ENCODE data around the gene HEXIM1. TPM values are rescaled to one million over a fixed set of nuclear protein-coding genes. Genes with fewer than 3 reads are reported as not detected.

Gene HEXIM1
- total and polyA plus RNA-seq, 10 donors: 12.9 to 43.1 (median 26.7) TPM

DNA sequence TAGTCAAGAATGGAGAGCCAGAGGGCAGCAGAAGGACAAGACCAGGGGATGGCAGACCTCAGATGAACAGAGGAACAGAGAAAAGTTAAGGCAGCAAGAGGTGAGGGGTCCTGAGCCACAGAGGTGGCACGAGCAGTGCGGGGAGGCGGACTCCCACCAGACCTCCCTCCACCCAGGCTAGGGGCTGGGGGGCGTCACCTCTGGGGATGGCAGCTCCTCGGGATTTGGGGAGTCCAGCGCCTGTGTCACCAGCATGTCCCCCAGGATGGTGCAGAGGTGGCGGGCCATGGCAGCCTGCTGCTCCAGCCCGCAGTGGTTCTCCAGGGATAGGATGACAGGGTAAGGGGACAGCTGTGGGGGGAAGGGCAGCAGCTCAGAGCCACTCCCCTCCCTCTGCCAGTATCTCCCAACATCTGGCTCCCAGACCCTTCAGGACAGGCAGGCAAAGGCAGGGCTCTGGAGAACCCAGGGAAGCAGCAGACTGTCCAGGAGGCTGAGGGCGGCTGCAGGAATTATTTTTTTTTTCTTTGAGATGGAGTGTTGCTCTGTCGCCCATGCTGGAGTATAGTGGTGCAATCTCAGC, 31.8 kb upstream of the HEXIM1 start:
- H3K4me1 ChIP-seq: peaks cover 1 to 14% (median 6%) of the 10 kb centered on the region in 6 donors
- peaks cover 0 to 14% (median 4%) of the 10 kb centered on the region in 7 donors for H3K27me3 ChIP-seq (replicated peaks in 1 of 7)
- TF ChIP-seq, protein P1, sequence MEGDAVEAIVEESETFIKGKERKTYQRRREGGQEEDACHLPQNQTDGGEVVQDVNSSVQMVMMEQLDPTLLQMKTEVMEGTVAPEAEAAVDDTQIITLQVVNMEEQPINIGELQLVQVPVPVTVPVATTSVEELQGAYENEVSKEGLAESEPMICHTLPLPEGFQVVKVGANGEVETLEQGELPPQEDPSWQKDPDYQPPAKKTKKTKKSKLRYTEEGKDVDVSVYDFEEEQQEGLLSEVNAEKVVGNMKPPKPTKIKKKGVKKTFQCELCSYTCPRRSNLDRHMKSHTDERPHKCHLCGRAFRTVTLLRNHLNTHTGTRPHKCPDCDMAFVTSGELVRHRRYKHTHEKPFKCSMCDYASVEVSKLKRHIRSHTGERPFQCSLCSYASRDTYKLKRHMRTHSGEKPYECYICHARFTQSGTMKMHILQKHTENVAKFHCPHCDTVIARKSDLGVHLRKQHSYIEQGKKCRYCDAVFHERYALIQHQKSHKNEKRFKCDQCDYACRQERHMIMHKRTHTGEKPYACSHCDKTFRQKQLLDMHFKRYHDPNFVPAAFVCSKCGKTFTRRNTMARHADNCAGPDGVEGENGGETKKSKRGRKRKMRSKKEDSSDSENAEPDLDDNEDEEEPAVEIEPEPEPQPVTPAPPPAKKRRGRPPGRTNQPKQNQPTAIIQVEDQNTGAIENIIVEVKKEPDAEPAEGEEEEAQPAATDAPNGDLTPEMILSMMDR (IDR thresholded peaks at IDR 0.05 in 8 of 11, conservative IDR thresholded peaks at IDR 0.05 in 3 of 11): no peak
- no peak for TF ChIP-seq POLR2A (IDR thresholded peaks at IDR 0.05)
- TF ChIP-seq POLR2AphosphoS5 (IDR thresholded peaks at IDR 0.05): no peak
- 91 to 96% (median 93%) methylated on average over 10 of the region's 10 CpGs for WGBS, 5 donors
- H3K36me3 ChIP-seq: peaks cover 0 to 3% (median 0%) of the 10 kb centered on the region in 6 donors
- DNase-seq: no peak
- H3K27ac ChIP-seq: no peak overlapping the region
- intact Hi-C loops (cut with DNase I; ENCODE audit: low total_unique reads): no loop called here
- no peak overlapping the region for H3K4me3 ChIP-seq
- no peaks in the 10 kb centered on the region for H3K9me3 ChIP-seq

DNA sequence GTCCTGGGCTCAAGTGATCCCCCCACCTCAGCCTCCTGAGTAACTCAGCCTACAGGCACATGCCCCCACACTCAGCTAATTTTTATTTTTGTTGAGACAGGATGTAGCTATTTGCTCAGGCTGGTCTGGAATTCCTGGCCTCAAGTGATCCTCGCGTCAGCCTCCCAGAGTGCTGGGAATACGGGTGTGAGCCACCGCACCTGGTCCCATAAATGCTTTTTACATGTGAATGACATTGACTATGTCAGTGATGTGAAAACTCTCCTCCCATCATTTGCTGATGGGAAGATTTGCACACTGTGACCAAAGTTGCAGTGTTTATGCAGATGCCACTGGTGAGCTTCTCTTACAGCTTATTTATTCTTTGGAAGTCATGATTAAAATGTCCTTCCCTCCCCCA, 30.9 kb upstream of the HEXIM1 start:
- Histone ChIP-seq H3K4me1 (peaks cover 0 to 6% (median 0%) of the 10 kb centered on the region in 6 donors), H3K36me3 (peaks cover 0 to 3% (median 0%) of the 10 kb centered on the region in 6 donors), H3K9me3 (no peaks in the 10 kb centered on the region), H3K27ac (no peak overlapping the region), H3K27me3 (replicated peaks in 1 of 7) (peaks cover 0 to 14% (median 4%) of the 10 kb centered on the region in 7 donors), H3K4me3 (no peak overlapping the region)
- TF ChIP-seq, protein P1 (IDR thresholded peaks at IDR 0.05 in 8 of 11, conservative IDR thresholded peaks at IDR 0.05 in 3 of 11): no peak
- no peak for TF ChIP-seq POLR2AphosphoS5 (IDR thresholded peaks at IDR 0.05)
- TF ChIP-seq POLR2A (IDR thresholded peaks at IDR 0.05): no peak
- DNase-seq: no peak
- 91 to 98% (median 92%) methylated on average over 4 of the region's 4 CpGs for WGBS, 5 donors
- intact Hi-C loops (cut with DNase I; ENCODE audit: low total_unique reads): no loop called here

DNA sequence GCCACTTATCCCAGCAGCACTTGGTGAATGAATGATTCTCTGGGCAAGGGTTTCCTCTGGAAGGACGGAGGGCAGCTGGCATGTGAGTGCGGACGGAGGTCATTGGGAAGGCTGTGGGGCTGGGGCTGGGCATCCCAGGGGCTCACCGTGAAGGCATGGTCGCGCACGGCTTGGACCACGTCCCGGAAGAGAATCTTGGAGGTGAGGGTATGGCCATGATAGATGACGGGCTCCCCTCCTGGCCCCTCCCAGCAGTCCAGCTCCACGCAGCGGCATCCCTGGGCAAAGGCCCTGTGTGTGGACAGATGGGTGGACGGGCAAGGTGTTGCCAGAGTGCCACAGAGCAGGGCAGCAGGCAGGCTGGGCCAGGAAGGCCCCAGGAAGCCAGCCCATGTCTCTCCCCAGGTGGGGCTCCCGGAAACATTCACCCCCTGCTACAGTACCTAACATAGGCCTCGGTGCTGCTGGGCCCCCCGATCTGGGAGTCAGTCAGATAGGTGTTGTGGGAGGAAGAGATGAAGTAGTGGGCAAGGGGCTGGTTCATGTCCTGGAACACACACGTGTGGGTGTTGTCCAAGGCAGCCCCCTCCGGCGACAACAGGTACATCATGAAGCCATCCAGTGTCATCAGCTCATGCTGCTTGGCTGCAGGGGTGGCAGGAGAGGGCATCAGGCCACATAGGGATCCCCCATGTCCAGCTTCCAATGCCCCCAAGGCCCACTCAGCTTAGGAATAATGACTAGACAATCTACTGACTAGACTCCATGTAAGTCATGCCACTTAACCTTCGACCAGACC, 30.2 kb upstream of the HEXIM1 start:
- TF ChIP-seq POLR2A (IDR thresholded peaks at IDR 0.05) (no peak), POLR2AphosphoS5 (IDR thresholded peaks at IDR 0.05) (no peak)
- TF ChIP-seq, protein P1 (IDR thresholded peaks at IDR 0.05 in 8 of 11, conservative IDR thresholded peaks at IDR 0.05 in 3 of 11): no peak
- Histone ChIP-seq H3K4me3 (no peak overlapping the region), H3K4me1 (peaks cover 0 to 4% (median 0%) of the 10 kb centered on the region in 6 donors), H3K36me3 (peaks cover 0 to 3% (median 0%) of the 10 kb centered on the region in 6 donors), H3K27me3 (replicated peaks in 1 of 7) (peaks cover 0 to 14% (median 4%) of the 10 kb centered on the region in 7 donors), H3K9me3 (no peaks in the 10 kb centered on the region), H3K27ac (no peak overlapping the region)
- intact Hi-C loops (cut with DNase I; ENCODE audit: low total_unique reads): no loop called here
- DNase-seq: no peak
- WGBS, 5 donors: 91 to 96% (median 93%) methylated on average over 15 to 20 of the region's 20 CpGs

DNA sequence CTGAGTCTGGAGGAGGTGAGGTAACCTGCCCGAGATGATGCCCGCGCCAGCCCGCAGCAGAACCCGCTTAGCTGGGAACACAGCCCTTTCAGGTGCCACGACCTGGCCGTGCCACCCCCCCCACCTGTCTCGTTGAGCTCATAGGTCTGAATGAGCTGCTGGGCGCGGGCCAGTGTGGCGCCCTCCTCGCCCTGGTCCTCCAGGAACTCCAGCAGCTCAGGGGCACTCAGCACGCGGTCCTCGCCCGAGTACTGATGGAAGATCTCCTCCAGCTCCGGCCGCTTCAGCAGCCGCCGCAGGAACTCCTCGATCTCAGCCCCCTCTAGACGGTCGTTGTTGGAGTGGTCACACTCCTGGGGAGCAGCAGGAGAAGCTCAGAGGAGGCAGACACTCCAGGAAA, 29.6 kb upstream of the HEXIM1 start:
- intact Hi-C loops (cut with DNase I; ENCODE audit: low total_unique reads): no loop called here
- no peak for DNase-seq
- H3K36me3 ChIP-seq: peaks cover 0 to 3% (median 0%) of the 10 kb centered on the region in 6 donors

More for the DNA sequence above, 29.6 kb upstream of the HEXIM1 start:
- Histone ChIP-seq H3K27me3 (replicated peaks in 1 of 7) (peaks cover 0 to 14% (median 4%) of the 10 kb centered on the region in 7 donors), H3K4me3 (no peak overlapping the region), H3K27ac (no peak overlapping the region), H3K9me3 (no peaks in the 10 kb centered on the region), H3K4me1 (peaks cover 0 to 5% (median 0%) of the 10 kb centered on the region in 6 donors)
- no peak for TF ChIP-seq POLR2A (IDR thresholded peaks at IDR 0.05)
- no peak for TF ChIP-seq POLR2AphosphoS5 (IDR thresholded peaks at IDR 0.05)
- TF ChIP-seq, protein P1 (IDR thresholded peaks at IDR 0.05 in 8 of 11, conservative IDR thresholded peaks at IDR 0.05 in 3 of 11): no peak
- 89 to 98% (median 93%) methylated on average over 15 to 23 of the region's 23 CpGs for WGBS, 5 donors
